Type B pancreatic cell (in vitro differentiated cells): ENCODE measurements around the gene ROR2. TPM values are rescaled to one million over a fixed set of nuclear protein-coding genes. Genes with fewer than 3 reads are reported as not detected.
A peak's percentile ranks its signal among the peaks of the same experiment; 100 is the strongest.

Experiments used
- DNase-seq: peaks from one replicate; pipeline ENCODE4 v3.0.0; 2021; ENCODE audit warnings: mixed read lengths; ENCODE audit not compliant: unreplicated experiment; ENCODE audit errors: extremely low spot score
- H3K27ac Mint-ChIP-seq: 2 replicates; pipeline ENCODE4 v1.8.0; 2021; ENCODE audit warnings: mild to moderate bottlenecking, mixed read lengths
- H3K27me3 Mint-ChIP-seq: 2 replicates; pipeline ENCODE4 v1.8.0; 2021; ENCODE audit warnings: mixed read lengths
- H3K36me3 Mint-ChIP-seq: 2 replicates; pipeline ENCODE4 v1.8.0; 2021; ENCODE audit warnings: mixed read lengths
- H3K4me1 Mint-ChIP-seq: one replicate; pipeline ENCODE4 v1.8.0; 2021; ENCODE audit warnings: mixed read lengths; ENCODE audit not compliant: unreplicated experiment
- H3K4me3 Mint-ChIP-seq: 2 replicates; pipeline ENCODE4 v1.8.0; 2021; ENCODE audit warnings: mild to moderate bottlenecking, mixed read lengths
- H3K9me3 Mint-ChIP-seq: 2 replicates; pipeline ENCODE4 v1.8.0; 2021; ENCODE audit warnings: mixed read lengths
- CTCF ChIP-seq: fragments of 200-600 bp; sonication (generic); conservative IDR thresholded peaks from 2 replicates; pipeline ENCODE4 v1.5.0; 2021; ENCODE audit warnings: antibody characterized with exemption, mild to moderate bottlenecking
- total RNA-seq: library from RNA; stranded (reverse); gene quantifications from 2 replicates; pipeline ENCODE4 v1.2.1, GENCODE V29; 2021; ENCODE audit warnings: low replicate concordance

Gene ROR2
- total RNA-seq, 1 donor from 2014 or later, result 48.9 TPM

DNA sequence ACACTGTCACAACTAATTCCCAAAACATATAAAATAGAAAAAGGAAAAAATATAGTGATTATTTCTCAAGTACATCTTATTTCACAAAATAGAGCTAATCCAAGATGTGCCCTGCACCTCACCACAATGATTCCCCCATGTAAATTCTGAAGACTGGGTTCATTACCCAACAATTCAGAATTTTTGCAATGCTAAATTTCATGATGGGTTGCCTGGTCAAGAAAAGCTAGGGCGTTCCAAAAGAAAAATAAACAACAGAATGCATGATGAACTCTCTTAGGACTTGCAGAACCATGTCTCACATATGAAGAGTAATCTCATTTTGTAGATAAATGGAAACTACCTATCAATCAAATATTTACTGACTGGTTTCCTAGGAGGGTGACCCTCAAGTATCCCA is 266.8 kb downstream of the ROR2 start:
- DNase-seq, result no peak
- Mint-ChIP-seq H3K27me3 (no peaks in the 10 kb centered on the region), H3K9me3 (no peaks in the 10 kb centered on the region), H3K36me3 (no peaks in the 10 kb centered on the region), H3K4me1 (peaks cover 7% of the 10 kb centered on the region), H3K27ac (no peak overlapping the region), H3K4me3 (no peak overlapping the region)
- TF ChIP-seq CTCF, result no peak

GRCh38 chr9:91682806-91683205 is 267.2 kb downstream of the ROR2 start:
- no peak for DNase-seq
- H3K27me3 Mint-ChIP-seq, result no peaks in the 10 kb centered on the region
- no peaks in the 10 kb centered on the region for H3K9me3 Mint-ChIP-seq
- H3K27ac Mint-ChIP-seq, result no peak overlapping the region
- no peak for TF ChIP-seq CTCF
- H3K4me1 Mint-ChIP-seq, result peaks cover 7% of the 10 kb centered on the region
- H3K36me3 Mint-ChIP-seq, result no peaks in the 10 kb centered on the region
- no peak overlapping the region for H3K4me3 Mint-ChIP-seq

DNA sequence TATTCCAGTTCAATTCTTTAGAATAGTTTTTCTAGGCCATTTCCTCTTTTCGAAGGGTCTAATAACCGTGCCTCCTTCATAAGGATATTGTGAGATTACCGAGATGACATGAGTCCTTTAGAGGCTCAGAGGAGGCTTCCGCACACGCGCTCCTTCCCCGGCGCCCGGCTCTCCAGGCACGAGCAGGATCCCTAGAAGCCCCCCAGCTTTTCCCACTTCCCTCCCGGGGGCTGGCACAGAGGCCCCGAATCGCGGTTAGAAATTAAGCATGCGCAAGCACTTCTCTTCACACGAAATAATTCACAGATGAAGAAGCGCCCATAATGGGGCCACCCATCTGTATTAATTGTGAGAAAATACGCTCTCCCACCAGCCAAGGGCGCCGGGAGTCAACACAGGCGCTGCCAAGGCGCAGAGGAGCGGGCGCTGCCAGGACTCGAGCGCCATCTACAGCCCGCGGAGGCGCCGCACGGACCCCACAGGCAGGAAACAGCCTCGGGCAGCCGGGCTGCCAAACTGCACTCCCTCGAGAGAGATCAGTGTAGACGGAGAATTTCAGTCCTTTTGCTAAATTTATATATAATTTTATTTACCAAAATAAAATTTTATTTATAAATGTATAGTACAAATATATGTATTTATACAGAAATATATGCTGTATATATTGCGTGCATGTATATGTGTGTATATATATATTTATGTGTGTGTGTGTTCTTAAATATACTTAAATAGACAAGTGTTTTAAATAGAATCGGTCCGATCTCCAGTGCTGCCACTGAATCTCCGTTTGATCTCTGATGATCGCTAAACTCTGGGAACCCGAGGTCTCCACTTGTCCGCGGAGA is 268.3 kb downstream of the ROR2 start:
- H3K9me3 Mint-ChIP-seq, result no peaks in the 10 kb centered on the region
- H3K4me3 Mint-ChIP-seq, result no peak overlapping the region
- peaks cover 19% of the 10 kb centered on the region for H3K4me1 Mint-ChIP-seq
- H3K27me3 Mint-ChIP-seq, result no peaks in the 10 kb centered on the region
- no peaks in the 10 kb centered on the region for H3K36me3 Mint-ChIP-seq
- no peak overlapping the region for H3K27ac Mint-ChIP-seq
- DNase-seq, result peak; percentile 84
- peak; percentile 94 for TF ChIP-seq CTCF

GRCh38 chr9:91680998-91681397 is 269.0 kb downstream of the ROR2 start:
- H3K9me3 Mint-ChIP-seq, result no peaks in the 10 kb centered on the region
- no peak for DNase-seq
- peaks cover 19% of the 10 kb centered on the region for H3K4me1 Mint-ChIP-seq
- TF ChIP-seq CTCF, result no peak
- H3K27ac Mint-ChIP-seq, result no peak overlapping the region
- H3K36me3 Mint-ChIP-seq, result no peaks in the 10 kb centered on the region
- no peaks in the 10 kb centered on the region for H3K27me3 Mint-ChIP-seq
- H3K4me3 Mint-ChIP-seq, result no peak overlapping the region

- Mint-ChIP-seq H3K9me3 (no peaks in the 10 kb centered on the region), H3K27ac (no peak overlapping the region), H3K27me3 (no peaks in the 10 kb centered on the region), H3K36me3 (no peaks in the 10 kb centered on the region), H3K4me1 (peaks cover 19% of the 10 kb centered on the region), H3K4me3 (no peak overlapping the region)
- DNase-seq, result no peak
- no peak for TF ChIP-seq CTCF
These were observed 269.9 kb downstream of the ROR2 start for GRCh38 chr9:91680106-91680505.
